Measurements from ENCODE around the gene ESPNL.

DNA sequence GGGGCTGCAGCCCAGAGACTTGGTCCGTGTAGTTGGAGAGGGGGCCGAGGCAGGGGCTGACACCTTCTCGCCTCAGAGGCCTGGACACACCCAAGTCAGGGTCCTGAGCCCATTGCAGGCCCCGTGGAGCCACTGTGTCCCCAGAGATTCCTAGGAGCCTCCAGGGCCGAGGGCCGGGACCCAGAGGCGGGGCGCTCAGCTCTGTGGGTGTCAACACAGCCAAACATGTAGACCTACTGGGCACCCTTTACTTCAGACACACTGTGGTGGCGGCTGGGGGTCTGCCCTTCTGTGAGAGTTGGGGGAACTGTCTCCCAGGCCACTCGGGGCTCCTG, 459 bp upstream of the ESPNL start:
- TF ChIP-seq MYBL2 (CRISPR knock-in tag; IDR thresholded peaks at IDR 0.05) (no peak), SOX15 (CRISPR knock-in tag; IDR thresholded peaks at IDR 0.05) (no peak), NR3C1 (CRISPR knock-in tag; conservative IDR thresholded peaks at IDR 0.05; ENCODE audit: low read depth) (no peak), ATF1 (CRISPR knock-in tag; IDR thresholded peaks at IDR 0.05) (no peak), ZNF219 (CRISPR knock-in tag; IDR thresholded peaks at IDR 0.05; ENCODE audit: borderline replicate concordance) (no peak), SMAD3 (CRISPR knock-in tag; IDR thresholded peaks at IDR 0.05; ENCODE audit: borderline replicate concordance) (no peak), CREB1 (CRISPR knock-in tag; IDR thresholded peaks at IDR 0.05) (no peak), ZNF232 (CRISPR knock-in tag; IDR thresholded peaks at IDR 0.05) (no peak)
- TF ChIP-seq, protein P1, sequence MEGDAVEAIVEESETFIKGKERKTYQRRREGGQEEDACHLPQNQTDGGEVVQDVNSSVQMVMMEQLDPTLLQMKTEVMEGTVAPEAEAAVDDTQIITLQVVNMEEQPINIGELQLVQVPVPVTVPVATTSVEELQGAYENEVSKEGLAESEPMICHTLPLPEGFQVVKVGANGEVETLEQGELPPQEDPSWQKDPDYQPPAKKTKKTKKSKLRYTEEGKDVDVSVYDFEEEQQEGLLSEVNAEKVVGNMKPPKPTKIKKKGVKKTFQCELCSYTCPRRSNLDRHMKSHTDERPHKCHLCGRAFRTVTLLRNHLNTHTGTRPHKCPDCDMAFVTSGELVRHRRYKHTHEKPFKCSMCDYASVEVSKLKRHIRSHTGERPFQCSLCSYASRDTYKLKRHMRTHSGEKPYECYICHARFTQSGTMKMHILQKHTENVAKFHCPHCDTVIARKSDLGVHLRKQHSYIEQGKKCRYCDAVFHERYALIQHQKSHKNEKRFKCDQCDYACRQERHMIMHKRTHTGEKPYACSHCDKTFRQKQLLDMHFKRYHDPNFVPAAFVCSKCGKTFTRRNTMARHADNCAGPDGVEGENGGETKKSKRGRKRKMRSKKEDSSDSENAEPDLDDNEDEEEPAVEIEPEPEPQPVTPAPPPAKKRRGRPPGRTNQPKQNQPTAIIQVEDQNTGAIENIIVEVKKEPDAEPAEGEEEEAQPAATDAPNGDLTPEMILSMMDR (IDR thresholded peaks at IDR 0.05) = no peak
- TF ChIP-seq, protein P2, sequence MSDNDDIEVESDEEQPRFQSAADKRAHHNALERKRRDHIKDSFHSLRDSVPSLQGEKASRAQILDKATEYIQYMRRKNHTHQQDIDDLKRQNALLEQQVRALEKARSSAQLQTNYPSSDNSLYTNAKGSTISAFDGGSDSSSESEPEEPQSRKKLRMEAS (CRISPR knock-in tag; IDR thresholded peaks at IDR 0.05) = no peak
- TF ChIP-seq, protein P3, sequence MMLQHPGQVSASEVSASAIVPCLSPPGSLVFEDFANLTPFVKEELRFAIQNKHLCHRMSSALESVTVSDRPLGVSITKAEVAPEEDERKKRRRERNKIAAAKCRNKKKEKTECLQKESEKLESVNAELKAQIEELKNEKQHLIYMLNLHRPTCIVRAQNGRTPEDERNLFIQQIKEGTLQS (CRISPR knock-in tag; conservative IDR thresholded peaks at IDR 0.05) = no peak

All from WTC11 (cell line).